Gastroesophageal sphincter (tissue), 3 donors: ENCODE measurements around the gene ESYT3.

Source experiments
- EP300 ChIP-seq: sonication (generic); formaldehyde crosslinking; IDR thresholded peaks from one replicate; pipeline ENCODE4 v1.6.1; 2017; ENCODE audit warnings: antibody characterized with exemption, mild to moderate bottlenecking
- POLR2A ChIP-seq, 2 donors: fragments of 450-650 bp; IDR thresholded peaks; one replicate each; pipeline ENCODE4 v1.6.1; 2017; ENCODE audit warnings: antibody characterized with exemption in 2 of 2, mild to moderate bottlenecking in 2 of 2, moderate library complexity in 1 of 2
- POLR2AphosphoS5 ChIP-seq: sonication (generic); formaldehyde crosslinking; IDR thresholded peaks from one replicate; pipeline ENCODE4 v1.6.1; 2017; ENCODE audit warnings: antibody characterized with exemption
- TF ChIP-seq, protein P1 (sequence below), 4 experiments: fragments of 200-600 bp in 2 of 4; fragments of 450-650 bp in 2 of 4; sonication (generic) in 1 of 4; IDR thresholded peaks; one replicate each; pipeline ENCODE4 v1.5.1; 2017 to 2019; ENCODE audit warnings: antibody characterized with exemption in 4 of 4, mild to moderate bottlenecking in 2 of 4, moderate library complexity in 2 of 4

DNA sequence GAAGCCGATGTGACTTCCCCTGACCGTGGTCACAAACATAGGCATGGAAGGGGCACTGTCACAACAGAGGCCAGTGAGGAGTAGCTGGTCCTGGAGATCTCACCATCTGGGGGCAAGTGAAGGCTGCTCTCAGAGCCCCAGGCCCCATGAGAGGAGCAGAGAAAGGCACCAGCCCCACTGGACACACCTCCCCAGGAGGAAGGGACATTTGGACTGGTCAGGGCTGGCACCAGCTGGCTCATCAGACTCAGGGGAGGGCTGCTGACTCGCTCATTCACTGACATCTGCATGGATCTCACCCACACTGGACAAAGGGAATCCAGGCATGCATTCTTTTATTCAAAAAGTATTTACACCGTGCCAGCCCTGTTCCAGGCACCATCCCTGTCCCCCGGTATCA is 26.8 kb downstream of the ESYT3 start:
- TF ChIP-seq, protein P1, sequence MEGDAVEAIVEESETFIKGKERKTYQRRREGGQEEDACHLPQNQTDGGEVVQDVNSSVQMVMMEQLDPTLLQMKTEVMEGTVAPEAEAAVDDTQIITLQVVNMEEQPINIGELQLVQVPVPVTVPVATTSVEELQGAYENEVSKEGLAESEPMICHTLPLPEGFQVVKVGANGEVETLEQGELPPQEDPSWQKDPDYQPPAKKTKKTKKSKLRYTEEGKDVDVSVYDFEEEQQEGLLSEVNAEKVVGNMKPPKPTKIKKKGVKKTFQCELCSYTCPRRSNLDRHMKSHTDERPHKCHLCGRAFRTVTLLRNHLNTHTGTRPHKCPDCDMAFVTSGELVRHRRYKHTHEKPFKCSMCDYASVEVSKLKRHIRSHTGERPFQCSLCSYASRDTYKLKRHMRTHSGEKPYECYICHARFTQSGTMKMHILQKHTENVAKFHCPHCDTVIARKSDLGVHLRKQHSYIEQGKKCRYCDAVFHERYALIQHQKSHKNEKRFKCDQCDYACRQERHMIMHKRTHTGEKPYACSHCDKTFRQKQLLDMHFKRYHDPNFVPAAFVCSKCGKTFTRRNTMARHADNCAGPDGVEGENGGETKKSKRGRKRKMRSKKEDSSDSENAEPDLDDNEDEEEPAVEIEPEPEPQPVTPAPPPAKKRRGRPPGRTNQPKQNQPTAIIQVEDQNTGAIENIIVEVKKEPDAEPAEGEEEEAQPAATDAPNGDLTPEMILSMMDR (IDR thresholded peaks at IDR 0.05): no peak
- TF ChIP-seq EP300: no peak
- no peak for TF ChIP-seq POLR2A (IDR thresholded peaks at IDR 0.05)
- no peak for TF ChIP-seq POLR2AphosphoS5
